ENCODE results near the gene FAM53B.
"Not testable (repeated sequence)": the region's sequence is repeated elsewhere in the genome, so short reads cannot be mapped to it uniquely, and the experiment has no call there.

FAM53B gene

DNA sequence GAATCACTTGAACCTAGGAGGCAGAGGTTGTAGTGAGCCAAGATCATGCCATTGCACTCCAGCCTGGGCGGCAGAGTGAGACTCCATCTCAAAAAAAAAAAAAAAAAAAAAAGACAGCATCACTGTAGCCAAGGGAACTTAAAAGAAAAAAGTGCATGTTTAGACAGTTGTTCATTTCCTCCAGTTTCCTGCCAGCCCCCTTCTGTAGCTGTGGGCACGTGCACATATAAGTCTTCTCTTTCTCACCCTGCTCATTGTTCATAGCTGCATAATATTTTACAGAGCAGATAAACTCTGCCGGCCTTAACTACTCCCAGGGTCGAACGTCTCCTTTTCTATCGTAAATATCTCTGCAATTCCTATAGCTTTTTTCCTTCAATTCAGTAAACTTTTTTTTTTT is 149.9 kb downstream of the FAM53B start:
- no peak for DNase-seq

GRCh38 chr10:124593431-124593985 is 150.7 kb downstream of the FAM53B start:
- DNase-seq, result no peak

DNA sequence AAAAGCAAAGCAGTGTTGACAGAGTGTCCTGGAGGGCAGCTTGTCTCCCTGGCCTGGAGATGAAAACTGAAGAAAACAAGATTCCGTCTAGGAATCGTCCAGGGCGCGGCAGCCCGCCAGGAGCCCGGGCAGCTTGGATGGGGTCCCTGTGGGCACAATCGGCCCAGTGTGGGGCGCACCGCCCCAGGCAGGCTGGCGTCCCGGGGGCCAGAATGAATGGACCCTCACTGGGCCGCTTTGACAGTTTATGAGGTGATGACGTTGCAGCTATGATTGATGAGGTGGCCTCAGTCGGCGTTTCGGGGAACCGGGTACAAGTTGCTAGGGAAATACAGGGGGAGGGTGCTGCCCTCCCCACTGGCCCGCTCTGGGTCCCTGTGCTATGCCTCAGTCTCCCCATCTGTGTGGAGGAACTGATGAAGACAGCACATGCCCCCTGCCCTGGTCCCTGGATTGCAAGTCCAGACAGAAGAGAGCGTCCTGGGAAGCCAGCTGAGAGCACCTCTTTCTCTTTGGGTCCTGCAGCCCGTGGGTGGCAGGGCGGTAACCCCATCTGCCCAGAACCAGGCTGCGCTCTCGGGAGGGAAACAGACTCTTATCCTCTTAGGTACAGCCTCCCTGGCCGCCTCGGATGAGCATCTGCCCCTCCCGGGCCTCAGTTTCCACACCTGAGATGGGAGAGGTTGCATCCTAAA is 151.3 kb downstream of the FAM53B start:
- DNase-seq, result no peak

DNA sequence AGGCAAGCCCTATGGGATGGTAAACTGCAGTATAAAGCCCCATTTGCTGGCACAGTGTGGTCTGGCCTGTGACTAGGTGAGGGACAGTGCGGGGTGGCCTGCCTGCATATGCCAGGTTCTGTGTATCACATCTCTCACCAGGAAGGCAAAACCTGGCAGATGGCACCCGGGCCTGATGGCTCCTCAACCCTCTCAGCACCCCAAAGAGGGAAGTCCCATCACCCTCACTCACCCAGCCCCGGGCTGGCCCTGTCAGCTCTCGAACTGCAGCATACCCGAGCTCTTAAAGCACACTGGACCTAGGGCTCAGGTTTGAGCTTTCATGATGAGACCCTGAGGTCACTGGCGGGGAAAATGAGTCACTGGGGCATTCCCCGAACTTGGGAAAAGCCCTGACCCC is 152.1 kb downstream of the FAM53B start:
- DNase-seq, result no peak

- DNase-seq, result no peak
These were observed 153.1 kb downstream of the FAM53B start for GRCh38 chr10:124591123-124591495.

- no peak for DNase-seq
These were observed 153.7 kb downstream of the FAM53B start for GRCh38 chr10:124590216-124591122.

GRCh38 chr10:124589491-124590041 is 154.6 kb downstream of the FAM53B start:
- no peak for DNase-seq

- DNase-seq, result no peak
These were observed 155.3 kb downstream of the FAM53B start for GRCh38 chr10:124588736-124589490.

GRCh38 chr10:124588341-124588735 is 155.8 kb downstream of the FAM53B start:
- not testable (repeated sequence) for DNase-seq

DNA sequence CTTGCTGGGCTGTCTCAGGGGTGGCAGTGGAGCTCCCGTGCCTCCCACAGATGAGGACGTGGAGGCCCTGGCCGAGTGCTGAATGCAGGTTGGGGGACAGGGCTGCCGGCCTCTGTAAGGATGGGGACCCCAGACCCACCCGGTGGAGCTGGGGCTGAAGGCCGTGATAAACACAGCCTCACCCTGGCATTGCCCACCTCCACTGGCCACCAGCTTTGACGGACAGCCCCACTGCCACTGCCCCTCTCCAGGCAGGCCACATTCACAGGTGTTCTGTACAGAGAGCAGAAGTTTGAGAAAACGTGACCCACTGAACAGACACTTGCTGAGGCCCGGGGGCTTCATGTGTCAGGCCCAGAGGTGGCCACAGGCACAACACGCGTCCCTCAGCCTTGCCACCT is 156.4 kb downstream of the FAM53B start:
- no peak for DNase-seq

DNA sequence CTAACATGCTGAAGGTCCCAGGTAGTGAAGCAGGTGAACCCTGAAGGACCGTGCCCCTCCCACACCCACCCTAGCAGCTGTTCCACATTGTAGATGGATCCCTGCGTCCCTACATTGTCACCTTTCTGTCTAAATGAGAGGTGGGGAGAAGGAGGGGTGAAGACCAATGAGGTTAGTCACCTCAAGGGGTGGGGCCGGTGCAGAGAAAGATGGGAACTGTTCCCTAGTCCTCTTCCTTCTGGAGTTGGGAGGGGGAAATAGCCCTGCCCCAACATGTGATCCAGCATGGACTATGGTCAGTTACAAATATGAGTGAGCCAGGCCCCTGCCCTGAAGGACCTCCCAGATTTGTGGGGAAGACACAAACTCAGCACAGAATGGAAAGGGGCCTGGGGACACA is 158.0 kb downstream of the FAM53B start:
- no peak for DNase-seq

DNA sequence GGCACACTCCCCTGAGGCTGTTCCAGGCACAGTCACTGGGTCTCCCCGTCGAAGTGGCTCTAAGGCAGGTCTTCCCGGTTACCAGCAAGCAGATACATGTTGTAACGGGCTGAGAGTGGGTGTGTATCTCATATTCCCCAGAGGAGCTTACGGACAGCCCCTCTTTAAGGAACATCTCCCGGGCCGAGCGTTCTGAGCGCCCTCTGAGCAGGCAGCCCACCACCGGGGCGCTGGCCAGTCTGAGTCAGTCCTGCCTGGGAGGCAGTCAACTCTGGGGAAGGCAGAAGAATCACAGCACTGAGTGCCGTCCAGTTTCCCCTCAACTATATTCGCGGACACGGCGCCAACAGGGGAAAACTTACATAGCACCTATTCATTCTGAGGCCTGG is 165.2 kb downstream of the FAM53B start:
- DNase-seq, result no peak

DNA sequence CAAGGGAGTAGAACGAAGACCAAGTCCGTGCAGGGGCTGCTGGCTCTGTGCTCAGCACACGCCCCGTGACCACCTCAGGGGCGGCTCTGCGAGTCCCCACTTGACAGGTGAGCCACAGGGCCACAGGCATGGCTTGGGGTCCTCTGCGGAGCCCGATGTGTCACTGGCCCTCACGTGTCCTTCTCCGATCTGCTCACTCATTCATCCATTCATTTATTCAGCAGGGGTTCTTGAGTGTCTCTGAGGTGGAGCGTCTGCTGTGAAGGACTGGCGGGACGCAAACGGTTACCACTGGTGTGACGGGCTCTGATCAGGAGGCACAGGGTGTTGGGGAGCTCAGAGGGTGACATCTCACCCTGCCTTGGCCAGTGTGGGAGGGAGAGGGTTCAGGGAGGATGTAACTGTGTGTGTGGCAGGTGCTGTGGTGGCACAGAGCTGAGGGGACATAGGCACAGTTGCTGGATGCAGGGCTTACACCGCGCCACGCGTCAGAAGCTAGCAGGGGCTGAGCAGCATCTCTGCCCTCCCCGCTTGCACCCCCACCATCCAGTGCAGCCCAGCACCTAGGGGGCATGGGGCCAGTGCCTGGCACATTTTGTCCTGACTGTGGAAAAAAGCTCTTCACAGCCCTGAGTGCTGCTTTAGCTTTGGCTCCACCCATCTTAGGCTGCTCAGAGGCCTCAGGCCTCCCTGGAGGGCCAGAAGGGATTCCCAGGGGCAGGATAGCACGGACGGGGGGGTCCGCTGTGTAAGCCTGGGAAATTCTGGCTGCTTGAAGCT is 165.8 kb downstream of the FAM53B start:
- no peak for DNase-seq

DNA sequence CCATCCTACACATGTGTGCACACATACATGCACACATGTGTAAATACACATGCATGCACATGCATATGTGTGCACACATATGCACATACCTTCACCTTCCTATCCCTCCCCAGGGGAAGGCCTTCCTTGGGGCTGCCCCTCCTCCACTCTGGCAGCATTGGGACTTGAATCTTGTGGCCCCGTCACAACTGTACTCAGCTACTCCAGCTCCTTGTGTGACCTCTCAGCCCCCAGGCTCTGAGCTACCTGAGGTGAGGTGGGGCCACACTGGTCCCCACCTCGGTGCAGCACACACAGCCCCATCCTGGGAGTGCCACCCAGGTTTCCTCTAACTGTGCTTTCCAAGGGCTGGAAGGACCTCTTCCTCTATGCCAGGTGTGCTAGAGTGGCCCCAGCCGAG is 166.5 kb downstream of the FAM53B start:
- DNase-seq, result no peak

DNA sequence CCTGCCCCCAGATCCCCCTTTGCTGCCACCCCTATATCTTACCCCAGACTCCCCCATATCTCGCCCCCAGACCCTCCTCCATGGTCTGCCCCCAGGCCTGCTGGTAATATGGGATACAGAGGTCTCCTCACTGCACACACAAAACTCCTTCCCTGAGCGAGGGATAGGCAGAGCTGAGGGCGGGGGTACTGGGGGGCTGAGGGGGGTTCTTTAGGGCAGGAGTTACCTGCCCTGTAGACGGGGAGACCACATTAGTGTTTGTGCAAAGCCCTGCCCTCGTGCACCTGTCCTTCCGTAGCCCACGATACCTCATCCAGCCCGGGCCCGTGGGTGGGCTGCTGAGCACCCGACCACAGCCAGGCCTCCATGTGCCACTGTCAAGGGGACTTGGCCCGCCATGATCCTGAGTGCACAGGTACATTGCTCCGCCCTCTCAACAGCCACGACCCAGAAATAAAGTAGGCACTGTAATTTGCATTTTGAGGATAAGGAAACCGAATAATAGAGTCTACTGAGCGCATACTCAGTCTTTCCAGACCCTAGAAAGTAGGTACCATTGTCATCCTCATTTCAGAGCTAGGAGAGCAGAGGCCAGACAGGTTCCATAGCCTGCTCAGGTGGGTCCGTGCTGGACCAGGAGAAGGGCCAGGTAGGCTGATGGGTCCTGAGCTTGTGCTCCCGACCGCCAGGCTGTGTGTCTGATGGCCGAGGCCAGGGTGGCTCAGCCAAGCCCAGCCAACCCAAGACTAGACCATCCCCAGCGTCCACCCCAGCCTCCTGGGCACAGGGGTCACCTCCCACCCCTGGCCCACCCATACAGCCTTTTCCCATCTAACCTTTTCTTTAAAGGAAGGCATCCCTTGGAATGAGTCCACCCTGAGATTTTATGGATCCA is 167.4 kb downstream of the FAM53B start:
- no peak for DNase-seq

- DNase-seq, result no peak
These were observed 168.8 kb downstream of the FAM53B start for GRCh38 chr10:124575107-124576035.

DNA sequence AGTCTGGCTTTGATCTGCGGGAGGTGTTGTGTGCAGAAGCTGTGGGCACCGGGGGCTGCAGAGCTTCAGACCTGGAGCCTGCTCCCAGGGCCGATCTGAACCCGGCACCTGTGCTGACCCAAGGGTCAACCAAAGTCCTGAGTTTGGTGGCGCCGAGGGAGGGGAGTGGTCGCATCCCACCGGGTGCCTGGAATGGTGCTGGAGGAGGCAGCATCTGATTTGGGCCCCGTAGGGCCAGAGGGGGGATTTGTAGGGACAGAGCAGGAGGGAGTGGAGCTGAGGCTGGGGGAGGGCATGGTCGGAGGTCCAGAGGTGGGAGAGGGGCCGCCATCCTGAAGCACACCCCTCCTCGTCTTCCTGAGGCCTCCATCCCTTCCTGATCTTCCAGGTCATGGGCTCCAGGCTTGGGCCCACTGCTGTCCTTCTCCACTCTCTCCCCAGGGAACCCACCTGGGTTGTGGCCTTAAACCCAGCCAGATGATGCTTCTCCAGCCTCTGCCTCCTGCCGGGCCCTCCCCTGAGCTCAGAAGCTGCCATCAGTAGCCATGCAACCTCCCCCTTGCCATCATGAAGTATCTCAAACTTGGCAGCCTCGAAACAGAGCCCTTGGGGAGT is 169.6 kb downstream of the FAM53B start:
- no peak for DNase-seq

DNA sequence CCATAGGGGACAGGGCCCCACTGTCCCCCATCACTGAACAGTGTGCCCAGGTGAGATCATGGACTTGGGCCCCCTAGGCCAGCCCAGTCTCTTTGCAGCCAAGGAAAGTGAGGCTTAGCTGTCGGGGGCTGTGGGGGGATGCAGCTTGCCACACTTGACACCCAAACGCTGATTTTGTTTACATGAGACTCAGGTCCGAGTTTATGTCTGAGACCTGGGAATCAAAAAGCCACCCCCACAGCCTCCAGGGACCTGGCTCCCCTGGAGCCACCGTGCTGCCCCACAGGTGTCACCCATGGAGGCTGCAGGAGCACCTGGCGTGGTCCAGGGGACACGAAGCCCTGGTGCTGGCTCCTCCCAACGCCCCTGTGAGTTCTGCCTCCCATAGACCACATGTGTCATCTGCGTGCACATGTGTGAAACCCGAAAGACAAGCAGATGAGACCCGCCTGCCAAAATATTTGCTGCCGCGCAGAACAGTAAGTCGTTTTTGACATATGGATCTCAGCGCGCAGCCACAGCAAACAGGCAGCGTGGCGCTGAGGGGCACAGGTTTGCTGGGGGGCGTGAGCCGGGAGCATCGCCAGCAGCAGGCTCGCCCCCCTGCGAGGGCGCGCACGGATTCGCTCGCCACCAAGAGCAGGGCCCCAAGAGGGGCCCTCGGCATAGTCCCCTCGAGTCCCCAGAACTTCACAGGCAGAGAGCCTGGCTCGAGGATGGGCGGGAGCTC is 170.3 kb downstream of the FAM53B start:
- no peak for DNase-seq

- no peak for DNase-seq
These were observed 171.4 kb downstream of the FAM53B start for GRCh38 chr10:124572751-124573150.

All from NK-92 treated with Interleukin-12 subunit alpha and Interleukin-12 subunit beta, amount 100 ng/mL, for 24 hours (cell line).